PFSK-1 (cell line): Measurements from ENCODE around the gene CSPG4.

ENCODE experiments used
- FOXP2 ChIP-seq: optimal IDR thresholded peaks from 2 replicates; pipeline ENCODE3; 2011; ENCODE audit warnings: borderline replicate concordance, control low read depth, inconsistent platforms; ENCODE audit not compliant: insufficient read depth; ENCODE audit errors: extremely low read length, extremely low read depth
- POLR2AphosphoS5 ChIP-seq: IDR thresholded peaks from 2 replicates; pipeline ENCODE4 v1.6.1; 2012; ENCODE audit warnings: low read depth, mild to moderate bottlenecking, control low read depth, low read length, moderate library complexity
- SIN3A ChIP-seq: IDR thresholded peaks from 2 replicates; pipeline ENCODE4 v1.6.1; 2012; ENCODE audit warnings: mild to moderate bottlenecking, low read length, moderate library complexity, borderline replicate concordance; ENCODE audit not compliant: insufficient read depth
- TAF1 ChIP-seq: IDR thresholded peaks from 2 replicates; pipeline ENCODE4 v1.6.1; 2012; ENCODE audit warnings: low read length, control low read depth, borderline replicate concordance; ENCODE audit not compliant: insufficient read depth
- TF ChIP-seq, protein P1 (sequence below), 2 experiments: IDR thresholded peaks; 2 replicates each; pipeline versions ENCODE4 v1.6.1 to v1.8.0; 2011 to 2012; ENCODE audit warnings: low read depth in 2 of 2, low read length in 2 of 2, control low read depth in 1 of 2, inconsistent platforms in 1 of 2, mild to moderate bottlenecking in 1 of 2, moderate library complexity in 1 of 2; ENCODE audit not compliant: insufficient read depth in 1 of 2

DNA sequence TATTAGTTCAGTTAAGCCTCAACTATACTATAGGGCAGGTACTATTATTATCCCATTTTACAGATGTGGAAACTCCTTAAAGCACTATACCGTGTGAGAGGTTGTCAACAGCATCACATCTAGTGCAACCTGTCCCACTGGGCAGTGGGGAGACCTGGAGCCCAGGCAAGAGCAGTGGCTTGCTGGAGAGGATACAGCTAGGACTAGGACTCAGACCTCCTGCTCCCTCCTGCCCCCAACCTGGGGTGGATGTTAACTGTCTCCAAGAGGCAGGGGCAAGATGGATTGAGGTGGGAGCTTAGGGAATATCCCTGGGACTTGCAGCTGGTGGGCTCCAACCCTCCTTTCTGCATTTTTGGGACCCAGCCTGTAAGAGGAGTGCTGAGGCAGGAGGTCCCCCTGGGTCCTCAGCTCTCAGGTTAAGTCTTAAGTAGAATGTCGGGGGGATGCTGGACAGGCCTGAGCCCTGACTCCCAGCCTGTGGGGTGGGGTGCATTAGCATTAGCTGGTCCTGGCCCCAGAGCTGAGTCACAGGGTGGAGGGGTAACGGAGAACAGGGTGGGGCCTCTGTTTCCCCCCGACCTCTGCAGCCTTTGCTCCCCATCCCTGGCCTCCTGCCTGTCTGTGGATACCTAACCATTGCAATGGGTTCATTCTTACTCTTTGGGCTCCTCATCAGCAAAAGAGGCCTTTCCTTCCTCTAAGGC lies 58.3 kb downstream of the CSPG4 start:
- TF ChIP-seq POLR2AphosphoS5 (no peak), TAF1 (no peak), SIN3A (no peak), FOXP2 (no peak)
- TF ChIP-seq, protein P1, sequence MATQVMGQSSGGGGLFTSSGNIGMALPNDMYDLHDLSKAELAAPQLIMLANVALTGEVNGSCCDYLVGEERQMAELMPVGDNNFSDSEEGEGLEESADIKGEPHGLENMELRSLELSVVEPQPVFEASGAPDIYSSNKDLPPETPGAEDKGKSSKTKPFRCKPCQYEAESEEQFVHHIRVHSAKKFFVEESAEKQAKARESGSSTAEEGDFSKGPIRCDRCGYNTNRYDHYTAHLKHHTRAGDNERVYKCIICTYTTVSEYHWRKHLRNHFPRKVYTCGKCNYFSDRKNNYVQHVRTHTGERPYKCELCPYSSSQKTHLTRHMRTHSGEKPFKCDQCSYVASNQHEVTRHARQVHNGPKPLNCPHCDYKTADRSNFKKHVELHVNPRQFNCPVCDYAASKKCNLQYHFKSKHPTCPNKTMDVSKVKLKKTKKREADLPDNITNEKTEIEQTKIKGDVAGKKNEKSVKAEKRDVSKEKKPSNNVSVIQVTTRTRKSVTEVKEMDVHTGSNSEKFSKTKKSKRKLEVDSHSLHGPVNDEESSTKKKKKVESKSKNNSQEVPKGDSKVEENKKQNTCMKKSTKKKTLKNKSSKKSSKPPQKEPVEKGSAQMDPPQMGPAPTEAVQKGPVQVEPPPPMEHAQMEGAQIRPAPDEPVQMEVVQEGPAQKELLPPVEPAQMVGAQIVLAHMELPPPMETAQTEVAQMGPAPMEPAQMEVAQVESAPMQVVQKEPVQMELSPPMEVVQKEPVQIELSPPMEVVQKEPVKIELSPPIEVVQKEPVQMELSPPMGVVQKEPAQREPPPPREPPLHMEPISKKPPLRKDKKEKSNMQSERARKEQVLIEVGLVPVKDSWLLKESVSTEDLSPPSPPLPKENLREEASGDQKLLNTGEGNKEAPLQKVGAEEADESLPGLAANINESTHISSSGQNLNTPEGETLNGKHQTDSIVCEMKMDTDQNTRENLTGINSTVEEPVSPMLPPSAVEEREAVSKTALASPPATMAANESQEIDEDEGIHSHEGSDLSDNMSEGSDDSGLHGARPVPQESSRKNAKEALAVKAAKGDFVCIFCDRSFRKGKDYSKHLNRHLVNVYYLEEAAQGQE (IDR thresholded peaks at IDR 0.05; ENCODE audit: insufficient read depth in 1 of 2, low read depth in 2 of 2, low read length in 2 of 2): no peak
